ENCODE data around the gene NDST1. TPM values are rescaled to one million over a fixed set of nuclear protein-coding genes. Genes with fewer than 3 reads are reported as not detected.
A peak's percentile ranks its signal among the peaks of the same experiment; 100 is the strongest.

Gene NDST1
- total RNA-seq, 2 experiments from 2014 or later: 5.1 to 5.5 TPM

DNA sequence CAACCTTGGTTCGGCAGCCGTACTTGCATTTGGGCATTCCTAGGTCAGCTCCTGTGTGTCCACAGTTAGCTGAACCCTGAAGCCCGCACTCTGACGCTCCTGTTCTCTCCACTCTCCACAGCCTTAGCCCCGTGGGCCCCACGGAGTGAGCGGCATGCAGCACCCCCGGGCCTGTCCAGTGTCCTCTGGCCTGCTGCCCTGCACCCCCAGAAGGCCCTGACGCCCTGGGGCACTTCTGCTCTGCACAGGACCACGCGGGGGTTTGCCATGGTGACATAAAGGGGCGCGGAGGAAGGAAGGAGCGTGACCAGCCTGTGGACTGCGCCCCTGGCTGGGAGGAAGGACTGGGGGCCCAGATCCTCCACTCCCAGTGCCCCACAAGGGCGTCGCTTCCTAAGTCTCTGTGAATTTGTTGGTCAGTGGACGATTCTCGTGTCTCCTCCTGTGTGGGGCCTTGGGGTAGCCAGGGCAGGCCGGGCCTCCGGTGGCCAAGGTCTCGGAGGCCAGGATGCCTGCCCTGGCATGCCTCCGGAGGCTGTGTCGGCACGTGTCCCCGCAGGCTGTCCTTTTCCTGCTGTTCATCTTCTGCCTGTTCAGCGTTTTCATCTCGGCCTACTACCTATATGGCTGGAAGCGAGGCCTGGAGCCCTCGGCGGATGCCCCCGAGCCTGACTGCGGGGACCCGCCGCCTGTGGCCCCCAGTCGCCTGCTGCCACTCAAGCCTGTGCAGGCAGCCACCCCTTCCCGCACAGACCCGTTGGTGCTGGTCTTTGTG lies 13.0 kb downstream of the NDST1 start:
- POLR2A ChIA-PET: no interaction called here
- Mint-ChIP-seq H3K36me3 (ENCODE audit: low read depth) (no peaks in the 10 kb centered on the region), H3K4me1 (no peaks in the 10 kb centered on the region), H3K4me3 (no peak overlapping the region), H3K9me3 (ENCODE audit: low read depth) (no peaks in the 10 kb centered on the region), H3K27ac (no peak overlapping the region), H3K27me3 (no peaks in the 10 kb centered on the region)
- DNase-seq: no peak
- intact Hi-C loops (cut with DNase I, micrococcal nuclease): no loop called here
- ATAC-seq: no peak
- CTCF ChIA-PET: no interaction called here

GRCh38 chr5:150521522-150521817 lies 13.5 kb downstream of the NDST1 start:
- no peak for ATAC-seq
- Mint-ChIP-seq H3K4me3 (no peak overlapping the region), H3K9me3 (ENCODE audit: low read depth) (no peaks in the 10 kb centered on the region), H3K27me3 (no peaks in the 10 kb centered on the region), H3K27ac (no peak overlapping the region), H3K4me1 (no peaks in the 10 kb centered on the region), H3K36me3 (ENCODE audit: low read depth) (no peaks in the 10 kb centered on the region)
- intact Hi-C loops (cut with DNase I, micrococcal nuclease): no loop called here
- ChIA-PET POLR2A (no interaction called here), CTCF (no interaction called here)
- no peak for DNase-seq

- ATAC-seq: no peak
- CTCF ChIA-PET: no interaction called here
- no peaks in the 10 kb centered on the region for H3K36me3 Mint-ChIP-seq (ENCODE audit: low read depth)
- no peak overlapping the region for H3K4me3 Mint-ChIP-seq
- H3K27me3 Mint-ChIP-seq: no peaks in the 10 kb centered on the region
- POLR2A ChIA-PET: no interaction called here
- no peaks in the 10 kb centered on the region for H3K9me3 Mint-ChIP-seq (ENCODE audit: low read depth)
- no peak overlapping the region for H3K27ac Mint-ChIP-seq
- no peak for DNase-seq
- intact Hi-C loops (cut with DNase I, micrococcal nuclease): loop anchor here in 1 of 2 experiments (2.0 kb wide), 1 partner anchor 63 kb away; no protein-coding TSS in a partner anchor
- H3K4me1 Mint-ChIP-seq: no peaks in the 10 kb centered on the region
These were observed 14.1 kb downstream of the NDST1 start for GRCh38 chr5:150521939-150522503.

DNA sequence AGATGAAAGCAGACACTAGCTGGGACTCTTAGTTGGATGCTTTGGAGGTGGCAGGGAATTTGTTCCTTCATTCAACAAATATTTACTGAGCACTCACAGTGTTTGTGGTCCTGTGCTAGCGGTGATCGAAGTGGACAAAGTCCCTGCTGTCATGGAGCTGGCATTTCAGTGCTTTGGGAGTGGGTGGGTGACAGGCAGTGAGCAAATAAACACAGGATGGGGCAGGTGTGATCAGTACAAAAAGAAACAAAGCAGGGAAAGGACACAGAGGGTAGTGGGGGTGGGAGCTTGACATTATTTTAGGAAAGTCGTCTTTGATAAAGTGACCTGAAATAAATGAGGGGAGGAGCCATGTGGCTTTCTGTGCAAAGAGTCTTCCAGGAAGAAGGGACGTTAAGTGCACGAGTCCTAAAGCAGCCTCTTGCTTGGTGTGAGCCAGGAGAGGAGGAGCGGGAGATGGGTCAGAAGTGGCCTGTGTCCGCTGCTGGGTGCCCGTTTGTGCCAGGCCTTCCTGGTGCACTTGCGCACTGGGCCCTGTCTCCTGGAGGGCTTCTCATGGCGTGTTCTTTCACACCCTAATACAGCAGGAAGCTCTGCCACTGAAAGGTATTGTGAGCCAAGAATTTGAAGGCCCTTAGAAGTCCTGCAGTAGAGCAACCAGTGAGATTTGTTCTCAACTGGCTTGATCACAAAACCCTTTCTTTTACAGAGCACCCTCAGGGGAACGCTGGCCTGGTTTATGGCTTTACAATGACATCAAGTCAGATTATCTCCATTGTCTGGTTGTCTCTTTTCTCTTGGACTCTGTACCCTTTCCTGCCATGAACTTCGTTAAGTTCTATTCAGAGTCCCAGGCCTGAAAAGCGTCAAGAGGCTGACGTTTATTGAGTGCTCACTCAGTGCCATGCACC lies 14.8 kb downstream of the NDST1 start:
- Mint-ChIP-seq H3K4me1 (no peaks in the 10 kb centered on the region), H3K4me3 (no peak overlapping the region), H3K27me3 (no peaks in the 10 kb centered on the region), H3K9me3 (ENCODE audit: low read depth) (no peaks in the 10 kb centered on the region), H3K36me3 (ENCODE audit: low read depth) (no peaks in the 10 kb centered on the region), H3K27ac (no peak overlapping the region)
- POLR2A ChIA-PET: no interaction called here
- no peak for DNase-seq
- CTCF ChIA-PET: interaction anchor here (0.6 kb wide), 1 partner anchor 91 kb away, joined by 3 read pairs; no protein-coding TSS in a partner anchor
- intact Hi-C loops (cut with DNase I, micrococcal nuclease): loop anchor here (1.0 to 2.0 kb wide), 2 partner anchors 63 to 64 kb away; no protein-coding TSS in a partner anchor
- no peak for ATAC-seq

- H3K4me3 Mint-ChIP-seq: no peak overlapping the region
- H3K36me3 Mint-ChIP-seq (ENCODE audit: low read depth): no peaks in the 10 kb centered on the region
- ATAC-seq (no peak), DNase-seq (peak; percentile 15)
- CTCF ChIA-PET: interaction anchor here (0.6 to 1.2 kb wide), 4 partner anchors 7 to 92 kb away, joined by 3 to 6 read pairs (median 4); no protein-coding TSS in a partner anchor
- no peaks in the 10 kb centered on the region for H3K27me3 Mint-ChIP-seq
- POLR2A ChIA-PET: no interaction called here
- intact Hi-C loops (cut with DNase I, micrococcal nuclease): loop anchor here (1.0 to 2.0 kb wide), 2 partner anchors 64 to 65 kb away; no protein-coding TSS in a partner anchor
- H3K4me1 Mint-ChIP-seq: no peaks in the 10 kb centered on the region
- no peak overlapping the region for H3K27ac Mint-ChIP-seq
- H3K9me3 Mint-ChIP-seq (ENCODE audit: low read depth): no peaks in the 10 kb centered on the region
These were observed 15.8 kb downstream of the NDST1 start for GRCh38 chr5:150523472-150524350.

GRCh38 chr5:150525163-150525562 lies 17.2 kb downstream of the NDST1 start:
- POLR2A ChIA-PET: no interaction called here
- DNase-seq (no peak), ATAC-seq (no peak)
- Mint-ChIP-seq H3K4me1 (no peaks in the 10 kb centered on the region), H3K36me3 (ENCODE audit: low read depth) (no peaks in the 10 kb centered on the region), H3K27me3 (no peaks in the 10 kb centered on the region), H3K9me3 (ENCODE audit: low read depth) (no peaks in the 10 kb centered on the region), H3K4me3 (no peak overlapping the region), H3K27ac (no peak overlapping the region)
- CTCF ChIA-PET: interaction anchor here (0.6 to 1.2 kb wide), 4 partner anchors 9 to 139 kb away, joined by 3 to 4 read pairs (median 3); no protein-coding TSS in a partner anchor
- intact Hi-C loops (cut with DNase I, micrococcal nuclease): no loop called here

DNA sequence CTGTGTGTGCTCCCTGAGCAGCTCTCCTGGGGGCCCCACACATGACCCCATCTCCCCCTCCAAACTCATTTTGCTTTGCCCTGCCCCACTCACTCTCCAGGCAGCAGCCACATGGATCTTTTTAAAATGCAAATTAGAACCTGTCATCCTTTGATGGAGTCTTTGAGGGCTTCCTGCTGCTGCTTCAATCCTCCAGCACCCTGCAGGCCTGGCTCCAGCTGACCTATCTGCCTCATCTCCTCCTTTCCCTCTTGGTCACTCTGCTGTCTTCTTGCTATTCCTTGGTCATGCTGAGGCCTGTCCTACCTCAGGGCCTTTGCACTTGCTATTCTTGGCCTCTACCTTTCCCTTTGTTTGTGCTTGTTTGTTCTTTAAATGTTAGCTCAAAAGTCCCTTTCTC lies 17.9 kb downstream of the NDST1 start:
- Mint-ChIP-seq H3K9me3 (ENCODE audit: low read depth) (no peaks in the 10 kb centered on the region), H3K4me1 (no peaks in the 10 kb centered on the region), H3K4me3 (no peak overlapping the region), H3K27ac (no peak overlapping the region), H3K27me3 (no peaks in the 10 kb centered on the region), H3K36me3 (ENCODE audit: low read depth) (no peaks in the 10 kb centered on the region)
- no peak for ATAC-seq
- ChIA-PET CTCF (interaction anchor here (0.6 to 0.8 kb wide), 2 partner anchors 67 to 139 kb away, joined by 3 to 4 read pairs; no protein-coding TSS in a partner anchor), POLR2A (no interaction called here)
- DNase-seq: no peak
- intact Hi-C loops (cut with DNase I, micrococcal nuclease): no loop called here

DNA sequence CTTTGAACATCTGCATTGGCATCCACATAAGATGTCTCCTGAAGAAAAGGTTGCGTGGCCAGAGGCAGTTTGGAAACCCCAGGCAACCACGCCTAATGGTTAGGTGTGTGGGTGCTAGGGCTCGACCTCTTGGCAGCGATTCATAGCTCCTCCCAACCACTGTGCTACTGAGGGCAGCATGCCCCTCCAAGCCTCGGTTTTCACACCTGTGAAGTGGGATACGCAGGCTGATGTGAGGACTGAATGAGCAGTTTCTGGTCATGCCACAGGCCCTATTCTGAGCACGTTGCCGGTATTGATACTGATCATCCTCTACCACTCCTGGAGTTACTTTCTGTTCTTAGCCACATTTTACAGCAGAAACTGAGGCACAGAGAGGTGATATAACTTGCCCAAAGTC lies 19.1 kb downstream of the NDST1 start:
- POLR2A ChIA-PET: no interaction called here
- DNase-seq (no peak), ATAC-seq (no peak)
- Mint-ChIP-seq H3K4me3 (no peak overlapping the region), H3K27ac (no peak overlapping the region), H3K36me3 (ENCODE audit: low read depth) (no peaks in the 10 kb centered on the region), H3K9me3 (ENCODE audit: low read depth) (no peaks in the 10 kb centered on the region), H3K4me1 (no peaks in the 10 kb centered on the region), H3K27me3 (no peaks in the 10 kb centered on the region)
- CTCF ChIA-PET: interaction anchor here (0.6 to 0.7 kb wide), 2 partner anchors 8 to 1138 kb away, joined by 3 read pairs; no protein-coding TSS in a partner anchor
- intact Hi-C loops (cut with DNase I, micrococcal nuclease): no loop called here

DNA sequence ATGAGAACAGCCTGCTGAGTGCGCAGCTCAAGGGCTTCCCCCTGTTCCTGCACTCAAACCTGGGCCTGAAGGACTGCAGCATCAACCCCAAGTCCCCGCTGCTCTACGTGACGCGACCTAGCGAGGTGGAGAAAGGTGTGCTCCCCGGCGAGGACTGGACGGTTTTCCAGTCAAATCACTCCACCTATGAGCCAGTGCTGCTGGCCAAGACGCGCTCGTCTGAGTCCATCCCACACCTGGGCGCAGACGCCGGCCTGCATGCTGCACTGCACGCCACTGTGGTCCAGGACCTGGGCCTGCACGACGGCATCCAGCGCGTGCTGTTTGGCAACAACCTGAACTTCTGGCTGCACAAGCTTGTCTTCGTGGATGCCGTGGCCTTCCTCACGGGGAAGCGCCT lies 19.9 kb downstream of the NDST1 start:
- ATAC-seq: no peak
- Mint-ChIP-seq H3K9me3 (ENCODE audit: low read depth) (no peaks in the 10 kb centered on the region), H3K27ac (no peak overlapping the region), H3K27me3 (no peaks in the 10 kb centered on the region), H3K4me1 (no peaks in the 10 kb centered on the region), H3K36me3 (ENCODE audit: low read depth) (no peaks in the 10 kb centered on the region), H3K4me3 (no peak overlapping the region)
- intact Hi-C loops (cut with DNase I, micrococcal nuclease): no loop called here
- ChIA-PET POLR2A (interaction anchor here (0.6 kb wide), 1 partner anchor 135 kb away, joined by 4 read pairs; no protein-coding TSS in a partner anchor), CTCF (no interaction called here)
- DNase-seq: no peak

GRCh38 chr5:150528924-150529546 lies 21.1 kb downstream of the NDST1 start:
- Mint-ChIP-seq H3K27ac (no peak overlapping the region), H3K9me3 (ENCODE audit: low read depth) (no peaks in the 10 kb centered on the region), H3K4me3 (no peak overlapping the region), H3K27me3 (no peaks in the 10 kb centered on the region), H3K36me3 (ENCODE audit: low read depth) (no peaks in the 10 kb centered on the region), H3K4me1 (no peaks in the 10 kb centered on the region)
- ChIA-PET POLR2A (no interaction called here), CTCF (interaction anchor here (0.6 to 0.9 kb wide), 2 partner anchors 16 to 519 kb away, joined by 3 to 5 read pairs; no protein-coding TSS in a partner anchor)
- DNase-seq: no peak
- intact Hi-C loops (cut with DNase I, micrococcal nuclease): no loop called here
- ATAC-seq: no peak

All from activated CD4-positive, alpha-beta T cell treated with anti-CD3 and anti-CD28 coated beads for 36 hours (primary cell).